SK-N-MC (cell line): ENCODE results near the gene G3BP1.

Source experiments
- EZH2 ChIP-seq: fragments of 200-600 bp; sonication (generic); IDR thresholded peaks from one replicate; pipeline ENCODE4 v1.6.1; 2017; ENCODE audit warnings: antibody characterized with exemption
- FOXP2 ChIP-seq: optimal IDR thresholded peaks from 2 replicates; pipeline ENCODE3; 2011; ENCODE audit warnings: mild to moderate bottlenecking, moderate library complexity; ENCODE audit not compliant: insufficient read depth; ENCODE audit errors: extremely low read length, control extremely low read depth
- POLR2AphosphoS5 ChIP-seq: IDR thresholded peaks from 2 replicates; pipeline ENCODE4 v1.6.1; 2012; ENCODE audit warnings: mild to moderate bottlenecking, low read depth, low read length, borderline replicate concordance

DNA sequence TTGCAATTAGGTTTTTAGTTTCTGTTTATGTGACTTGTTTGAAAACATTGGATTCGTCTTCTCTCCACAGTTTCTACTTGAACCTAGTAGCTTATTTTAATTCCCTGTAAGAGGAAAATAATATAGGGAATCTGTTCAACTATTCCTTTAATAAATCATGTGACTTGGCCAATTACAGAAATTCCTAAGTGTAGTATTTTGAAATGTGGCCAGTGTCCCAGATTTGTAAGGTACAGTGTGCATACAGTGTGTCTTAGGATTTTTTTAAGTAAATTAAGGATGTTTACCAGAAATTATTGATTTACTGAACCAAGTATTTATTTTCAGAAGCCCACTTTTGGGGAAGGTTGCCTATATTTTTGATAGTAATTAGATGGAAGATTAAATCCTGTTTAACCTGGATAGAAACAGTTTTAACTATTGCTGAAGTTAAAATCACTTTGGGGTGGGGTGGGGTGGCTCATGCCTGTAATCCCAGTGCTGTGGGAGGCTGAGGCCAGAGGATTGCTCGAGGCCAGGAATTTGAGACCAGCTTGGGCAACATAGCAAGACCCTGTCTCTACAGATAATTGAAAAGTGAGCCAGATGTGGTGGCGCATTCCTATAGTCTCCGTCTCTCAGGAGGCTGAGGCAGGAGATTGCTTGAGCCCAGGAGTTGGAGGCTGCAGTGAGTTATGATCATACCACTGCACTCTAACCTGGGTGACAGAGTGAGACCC is 36.9 kb downstream of the G3BP1 start:
- TF ChIP-seq EZH2 (no peak), FOXP2 (no peak), POLR2AphosphoS5 (no peak)
